PC-9 (cell line): ENCODE results near the gene CDT1.

Experiments
- EZH2 ChIP-seq: fragments of 200-600 bp; sonication (generic); IDR thresholded peaks from 2 replicates; pipeline ENCODE4 v1.8.0; 2017; ENCODE audit warnings: antibody characterized with exemption, low read depth
- TF ChIP-seq, protein P1 (sequence below): fragments of 200-600 bp; sonication (generic); conservative IDR thresholded peaks from 2 replicates; pipeline ENCODE4 v1.6.1; 2017; ENCODE audit warnings: mixed run types, antibody characterized with exemption, mild to moderate bottlenecking, moderate library complexity

DNA sequence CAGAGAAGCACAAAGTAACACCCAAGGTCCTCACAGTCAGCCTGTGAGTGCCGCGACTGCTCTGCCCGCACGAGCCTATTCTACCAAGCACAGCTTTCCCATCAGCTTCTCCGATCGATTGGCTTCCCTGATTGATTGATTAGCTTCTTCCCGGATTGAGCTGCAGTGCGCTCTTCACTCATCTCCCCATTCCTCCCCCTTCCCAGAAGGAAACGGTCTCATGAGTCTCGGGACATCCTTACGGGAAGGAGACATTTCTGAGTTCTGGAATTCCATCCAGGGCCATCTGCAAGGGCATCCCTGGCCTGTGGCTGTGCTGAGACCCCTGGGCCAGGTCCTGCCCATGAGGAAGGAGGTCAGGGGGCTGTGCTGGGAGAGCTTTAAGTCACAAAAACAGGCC, 36.6 kb upstream of the CDT1 start:
- TF ChIP-seq, protein P1, sequence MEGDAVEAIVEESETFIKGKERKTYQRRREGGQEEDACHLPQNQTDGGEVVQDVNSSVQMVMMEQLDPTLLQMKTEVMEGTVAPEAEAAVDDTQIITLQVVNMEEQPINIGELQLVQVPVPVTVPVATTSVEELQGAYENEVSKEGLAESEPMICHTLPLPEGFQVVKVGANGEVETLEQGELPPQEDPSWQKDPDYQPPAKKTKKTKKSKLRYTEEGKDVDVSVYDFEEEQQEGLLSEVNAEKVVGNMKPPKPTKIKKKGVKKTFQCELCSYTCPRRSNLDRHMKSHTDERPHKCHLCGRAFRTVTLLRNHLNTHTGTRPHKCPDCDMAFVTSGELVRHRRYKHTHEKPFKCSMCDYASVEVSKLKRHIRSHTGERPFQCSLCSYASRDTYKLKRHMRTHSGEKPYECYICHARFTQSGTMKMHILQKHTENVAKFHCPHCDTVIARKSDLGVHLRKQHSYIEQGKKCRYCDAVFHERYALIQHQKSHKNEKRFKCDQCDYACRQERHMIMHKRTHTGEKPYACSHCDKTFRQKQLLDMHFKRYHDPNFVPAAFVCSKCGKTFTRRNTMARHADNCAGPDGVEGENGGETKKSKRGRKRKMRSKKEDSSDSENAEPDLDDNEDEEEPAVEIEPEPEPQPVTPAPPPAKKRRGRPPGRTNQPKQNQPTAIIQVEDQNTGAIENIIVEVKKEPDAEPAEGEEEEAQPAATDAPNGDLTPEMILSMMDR, result no peak
- TF ChIP-seq EZH2, result no peak
